Suppressor macrophage treated with lipopolysaccharide for 4 hours (primary cell): ENCODE measurements around the gene NUP50.

Experiments used
- DNase-seq: peaks from one replicate; pipeline ENCODE4 v3.0.0-alpha.2; 2020

NUP50 gene

GRCh38 chr22:45211435-45211834 is 47.7 kb downstream of the NUP50 start:
- DNase-seq = peak; percentile 66

DNA sequence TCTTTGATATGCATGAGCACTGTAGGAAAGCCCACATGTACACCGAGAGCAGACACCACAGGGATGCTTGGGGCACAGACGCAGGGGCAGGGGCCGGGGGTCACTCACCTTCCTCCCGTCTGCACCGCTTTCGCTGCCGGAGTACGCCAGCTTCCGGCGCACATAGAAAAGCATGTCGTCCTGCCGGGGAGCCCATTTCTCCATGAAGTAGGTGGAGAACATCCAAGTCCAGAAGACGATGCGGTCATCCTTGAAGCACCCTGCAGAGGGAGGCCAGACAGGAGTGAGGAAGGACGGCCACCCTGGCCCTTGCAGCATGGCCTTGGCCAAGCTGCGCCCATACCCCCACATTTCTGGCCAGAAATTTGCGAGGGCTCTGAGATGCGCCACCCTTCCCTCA is 48.1 kb downstream of the NUP50 start:
- no peak for DNase-seq

- DNase-seq = peak; percentile 47
These were observed 48.6 kb downstream of the NUP50 start for GRCh38 chr22:45212306-45212709.

- peak; percentile 90 for DNase-seq
These were observed 49.4 kb downstream of the NUP50 start for GRCh38 chr22:45212992-45213751.

DNA sequence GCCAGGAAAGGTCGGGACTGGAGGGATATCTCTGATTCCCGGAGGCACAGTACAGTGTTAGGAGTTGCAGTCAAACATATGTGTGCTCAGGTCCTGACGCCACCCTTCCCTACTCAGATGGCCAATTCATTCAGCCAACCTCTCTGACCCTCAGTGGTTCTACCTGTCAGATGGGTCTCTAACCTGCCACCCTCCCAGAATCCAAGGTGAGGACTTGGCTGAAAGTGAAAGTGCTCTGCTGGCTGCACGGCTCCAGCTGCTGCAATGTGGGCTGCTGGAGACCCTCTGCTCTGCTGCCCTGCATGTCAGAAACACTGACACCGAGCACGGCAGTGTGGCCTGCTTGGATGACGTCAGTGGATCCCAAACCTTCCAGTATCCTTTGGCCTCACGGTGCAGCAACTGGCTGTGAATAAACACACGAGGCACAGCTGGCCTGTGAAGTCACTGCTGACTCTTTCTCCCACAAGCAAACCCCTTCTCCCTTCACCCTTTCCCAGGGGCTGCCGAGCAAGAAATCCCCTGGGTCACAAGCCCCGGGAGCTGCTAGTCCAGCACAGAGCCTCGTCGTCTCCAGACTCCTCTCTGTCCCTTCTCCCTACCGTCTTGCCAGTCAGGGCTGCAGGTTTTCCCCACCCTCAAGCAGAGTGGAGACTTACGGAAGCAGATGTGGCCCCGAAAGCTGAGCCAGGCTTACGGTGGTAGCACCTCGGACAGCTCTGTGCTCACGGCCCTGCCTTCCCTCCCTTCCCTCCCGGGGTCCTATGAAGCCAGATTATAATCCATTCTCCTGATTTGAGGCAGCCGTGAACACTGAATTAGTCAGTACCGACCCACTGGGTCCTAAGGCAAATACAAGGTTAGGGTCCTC is 52.6 kb downstream of the NUP50 start:
- no peak for DNase-seq

DNA sequence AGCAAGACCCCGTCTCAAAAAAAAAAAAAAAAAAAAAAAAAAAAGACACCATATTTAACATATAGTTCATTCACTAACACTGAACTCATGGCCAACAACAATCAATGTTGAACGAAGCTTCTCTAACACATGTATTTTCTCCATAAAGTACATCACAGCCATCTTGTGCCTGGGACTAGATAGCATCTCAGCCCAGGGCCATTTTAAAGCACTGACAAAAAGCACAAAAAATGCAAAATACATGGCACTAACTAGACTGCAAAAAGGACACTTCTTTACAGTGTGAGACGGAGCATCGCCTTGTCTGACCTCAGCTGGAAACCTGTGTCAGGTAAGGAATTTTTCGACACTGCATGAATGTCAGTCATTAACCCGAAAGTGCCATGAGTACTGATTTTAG is 53.6 kb downstream of the NUP50 start:
- DNase-seq = no peak

GRCh38 chr22:45217806-45218205 is 54.1 kb downstream of the NUP50 start:
- DNase-seq = no peak

DNA sequence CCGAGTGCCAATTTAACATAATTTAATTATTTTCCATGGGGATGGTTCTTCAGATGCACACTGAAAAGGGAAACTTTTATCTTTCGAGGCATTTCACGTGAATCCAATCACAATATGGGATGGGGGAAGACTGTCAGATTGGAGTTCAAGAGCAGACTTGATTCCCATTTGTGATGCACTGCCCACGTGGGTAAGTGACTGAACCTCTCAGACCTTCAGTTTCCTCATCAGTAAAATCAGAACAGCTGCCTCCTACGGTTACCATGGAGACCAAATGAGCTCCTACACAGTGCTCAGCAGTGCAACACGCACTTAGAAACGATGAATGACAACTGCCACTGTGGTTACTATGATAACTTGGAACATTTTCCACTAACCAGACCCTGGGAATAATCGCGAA is 55.3 kb downstream of the NUP50 start:
- peak; percentile 88 for DNase-seq

DNA sequence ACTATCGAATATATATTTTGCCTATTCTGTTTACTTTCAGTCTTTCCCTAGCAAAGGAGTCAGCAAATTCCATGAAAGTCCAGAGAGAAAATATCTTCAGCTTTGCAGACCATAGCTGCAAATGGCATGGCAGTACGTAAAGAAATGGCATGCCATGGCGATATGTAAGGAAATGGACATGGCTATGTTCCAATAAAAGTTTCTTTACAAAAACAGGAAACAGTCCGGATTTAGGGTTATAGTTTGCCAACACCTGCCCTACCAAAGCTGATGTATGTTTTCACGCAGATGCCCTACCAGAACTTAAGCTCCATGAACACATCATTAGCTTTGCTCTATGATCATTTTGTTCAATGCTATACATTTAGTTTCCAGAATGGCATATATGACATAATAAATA is 57.5 kb downstream of the NUP50 start:
- DNase-seq = no peak

DNA sequence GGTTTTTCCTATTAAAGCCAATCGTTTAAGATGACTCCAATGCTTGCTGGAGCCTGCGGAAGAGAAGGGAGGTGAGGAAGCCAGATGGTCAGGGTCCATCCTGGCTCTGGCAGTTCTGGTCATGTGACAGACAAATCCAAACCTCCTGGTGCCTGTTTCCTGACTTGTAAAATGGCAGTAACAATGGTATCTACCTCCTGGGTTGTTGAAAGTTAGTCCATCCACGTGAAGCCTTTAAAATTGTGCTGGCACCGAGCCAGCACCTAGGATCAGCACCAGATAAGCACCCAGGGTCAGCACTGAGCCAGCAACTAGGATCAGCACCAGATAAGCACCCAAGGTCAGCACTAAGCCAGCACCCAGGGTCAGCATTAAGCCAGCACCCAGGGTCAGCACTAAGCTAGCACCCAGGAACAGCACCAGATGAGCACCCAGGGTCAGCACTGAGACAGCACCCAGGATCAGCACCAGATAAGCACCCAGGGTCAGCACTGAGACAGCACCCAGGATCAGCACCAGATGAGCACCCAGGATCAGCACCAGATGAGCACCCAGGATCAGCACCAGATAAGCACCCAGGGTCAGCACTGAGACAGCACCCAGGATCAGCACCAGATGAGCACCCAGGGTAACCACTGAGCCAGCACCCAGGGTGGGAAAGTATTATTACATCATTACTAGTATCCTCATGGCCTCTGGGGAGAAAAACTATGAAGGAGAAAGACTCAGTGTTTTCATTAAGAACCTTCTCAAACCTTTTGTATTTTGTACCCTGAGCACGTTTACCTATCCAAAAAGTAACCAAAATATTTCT is 59.8 kb downstream of the NUP50 start:
- no peak for DNase-seq

GRCh38 chr22:45224331-45224730 is 60.6 kb downstream of the NUP50 start:
- DNase-seq = no peak

- DNase-seq = no peak
These were observed 61.4 kb downstream of the NUP50 start for GRCh38 chr22:45224988-45225731.

- DNase-seq = peak; percentile 93
These were observed 62.2 kb downstream of the NUP50 start for GRCh38 chr22:45225732-45226502.

GRCh38 chr22:45226503-45227186 is 62.9 kb downstream of the NUP50 start:
- peak; percentile 91 for DNase-seq

DNA sequence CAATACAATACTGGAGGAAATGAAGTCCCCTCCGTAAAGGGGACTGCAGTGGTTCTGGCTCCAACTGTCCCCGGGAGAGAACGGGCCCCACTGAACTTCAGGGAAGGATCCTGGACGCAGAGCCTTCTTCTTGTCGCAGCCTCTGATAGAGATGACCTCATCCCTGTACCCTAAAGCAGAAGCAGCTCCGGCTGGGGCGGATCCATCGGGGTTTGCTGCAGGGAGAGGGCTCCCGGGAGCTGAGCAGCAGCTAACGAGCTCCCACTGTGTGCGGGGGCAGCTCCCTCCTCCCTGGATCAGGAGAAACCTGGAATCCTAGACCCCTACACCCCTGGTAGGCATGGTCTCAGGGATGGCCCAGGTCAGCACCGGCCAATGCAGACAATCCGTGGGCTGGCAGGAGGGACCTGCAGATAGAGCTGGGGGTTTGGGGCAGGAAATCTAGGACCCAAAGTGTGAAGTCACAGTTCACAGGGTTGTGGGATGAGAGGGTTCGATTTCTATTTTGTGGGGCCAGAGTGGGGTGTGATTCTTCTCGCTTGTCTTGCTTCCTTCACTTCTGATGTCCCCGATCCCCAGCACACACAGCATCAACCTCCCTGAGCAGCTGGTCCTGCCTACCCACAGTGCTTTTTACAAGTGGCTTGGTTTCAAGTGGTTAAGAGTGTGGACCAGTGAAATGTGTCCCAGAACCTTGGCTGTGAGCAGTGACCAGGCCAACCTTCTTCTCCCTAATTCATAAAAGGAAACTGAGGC is 64.1 kb downstream of the NUP50 start:
- peak; percentile 71 for DNase-seq

DNA sequence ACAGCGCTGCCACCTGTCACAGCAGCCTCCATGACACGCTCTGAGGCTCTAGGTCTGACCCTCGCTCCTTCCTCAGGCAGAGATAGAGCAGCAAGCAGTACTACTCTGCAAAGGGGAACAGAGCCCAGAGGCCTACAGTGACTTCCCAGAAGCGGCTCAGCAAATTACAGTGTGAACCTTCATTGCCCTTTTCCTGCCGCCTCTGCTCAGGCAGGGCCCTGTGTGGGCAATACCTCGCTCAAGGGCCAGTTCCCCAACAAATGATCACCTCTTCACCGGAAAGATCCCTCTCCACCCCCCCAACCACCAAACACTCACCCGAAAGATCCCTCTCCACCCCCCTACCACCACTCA is 64.7 kb downstream of the NUP50 start:
- peak; percentile 73 for DNase-seq

- no peak for DNase-seq
These were observed 65.5 kb downstream of the NUP50 start for GRCh38 chr22:45229181-45229580.

- peak; percentile 47 for DNase-seq
These were observed 66.4 kb downstream of the NUP50 start for GRCh38 chr22:45230026-45230721.

GRCh38 chr22:45231293-45231692 is 67.6 kb downstream of the NUP50 start:
- no peak for DNase-seq

GRCh38 chr22:45233386-45233785 is 69.7 kb downstream of the NUP50 start:
- no peak for DNase-seq
